ENCODE data around the gene GJB6.

GJB6 gene

DNA sequence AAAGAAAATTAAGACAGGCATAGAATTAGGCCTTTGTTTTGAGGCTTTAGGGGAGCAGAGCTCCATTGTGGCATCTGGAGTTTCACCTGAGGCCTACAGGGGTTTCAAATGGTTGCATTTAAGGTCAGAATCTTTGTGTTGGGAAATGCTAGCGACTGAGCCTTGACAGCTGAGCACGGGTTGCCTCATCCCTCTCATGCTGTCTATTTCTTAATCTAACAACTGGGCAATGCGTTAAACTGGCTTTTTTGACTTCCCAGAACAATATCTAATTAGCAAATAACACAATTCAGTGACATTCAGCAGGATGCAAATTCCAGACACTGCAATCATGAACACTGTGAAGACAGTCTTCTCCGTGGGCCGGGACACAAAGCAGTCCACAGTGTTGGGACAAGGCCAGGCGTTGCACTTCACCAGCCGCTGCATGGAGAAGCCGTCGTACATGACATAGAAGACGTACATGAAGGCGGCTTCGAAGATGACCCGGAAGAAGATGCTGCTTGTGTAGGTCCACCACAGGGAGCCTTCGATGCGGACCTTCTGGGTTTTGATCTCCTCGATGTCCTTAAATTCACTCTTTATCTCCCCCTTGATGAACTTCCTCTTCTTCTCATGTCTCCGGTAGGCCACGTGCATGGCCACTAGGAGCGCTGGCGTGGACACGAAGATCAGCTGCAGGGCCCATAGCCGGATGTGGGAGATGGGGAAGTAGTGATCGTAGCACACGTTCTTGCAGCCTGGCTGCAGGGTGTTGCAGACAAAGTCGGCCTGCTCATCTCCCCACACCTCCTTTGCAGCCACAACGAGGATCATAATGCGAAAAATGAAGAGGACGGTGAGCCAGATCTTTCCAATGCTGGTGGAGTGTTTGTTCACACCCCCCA lies 43.2 kb downstream of the GJB6 start:
- no peak for DNase-seq (ENCODE audit: low read depth in 2 of 2)

DNA sequence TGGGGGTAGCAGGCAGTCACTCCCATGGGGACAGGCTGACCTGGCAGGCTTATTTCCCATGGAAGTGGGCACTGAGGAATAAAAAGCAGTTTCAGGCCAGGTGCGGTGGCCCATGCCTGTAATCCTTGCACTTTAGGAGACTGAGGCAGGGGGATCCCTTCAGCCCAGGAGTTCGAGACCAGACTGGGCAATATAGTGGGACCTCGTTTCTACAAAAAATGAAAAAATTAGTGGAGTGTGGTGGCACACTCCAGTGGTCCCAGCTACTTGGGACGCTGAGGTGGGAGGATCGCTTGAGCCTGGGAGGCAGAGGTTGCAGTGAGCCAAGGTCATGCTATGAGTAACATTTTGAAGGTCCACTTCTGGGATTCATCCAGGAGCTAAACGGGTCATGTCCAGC lies 45.3 kb downstream of the GJB6 start:
- no peak for DNase-seq (ENCODE audit: low read depth in 2 of 2)

DNA sequence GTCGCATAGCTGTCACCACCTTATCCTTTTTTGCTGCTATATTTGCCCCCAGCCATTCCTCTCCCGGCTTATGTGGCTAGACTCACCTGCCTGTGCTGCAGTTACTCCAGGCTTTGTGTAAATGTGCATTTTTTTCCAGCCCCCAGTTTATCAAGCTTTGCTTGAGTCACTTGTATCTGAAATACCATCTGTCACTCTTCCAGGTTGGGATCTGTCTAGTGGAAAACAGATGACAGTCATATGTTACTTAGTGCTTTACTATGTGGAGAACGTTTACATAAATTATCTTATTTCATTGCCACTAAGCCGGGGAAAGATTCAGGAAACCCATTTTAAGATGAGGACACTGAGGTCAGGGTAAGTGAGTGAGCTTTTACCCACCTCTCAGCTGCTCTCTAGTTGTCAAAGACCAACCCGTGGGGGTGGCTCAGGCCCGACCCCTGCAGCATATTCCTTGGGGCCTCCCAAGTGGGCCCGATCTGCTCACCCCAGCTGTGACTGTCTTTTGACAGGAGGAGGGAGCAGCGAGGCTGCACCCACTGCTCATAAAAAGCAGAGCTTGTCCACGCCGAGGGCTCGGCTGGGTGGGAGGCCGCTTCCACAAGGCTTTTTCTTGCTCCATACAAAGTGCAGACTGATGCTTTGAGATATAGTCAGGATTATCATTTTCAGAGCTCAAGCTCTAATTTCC lies 46.6 kb downstream of the GJB6 start:
- no peak for DNase-seq (ENCODE audit: low read depth in 2 of 2)

- peak; percentile 44 to 59 for DNase-seq (ENCODE audit: low read depth in 2 of 2)
Measured at GRCh38 chr13:20182231-20182846, 49.8 kb downstream of the GJB6 start.

- no peak for DNase-seq (ENCODE audit: low read depth in 2 of 2)
Measured at GRCh38 chr13:20181188-20181587, 50.9 kb downstream of the GJB6 start.

GRCh38 chr13:20178156-20178555 lies 54.0 kb downstream of the GJB6 start:
- no peak for DNase-seq (ENCODE audit: low read depth in 2 of 2)

- no peak for DNase-seq (ENCODE audit: low read depth in 2 of 2)
Measured at GRCh38 chr13:20177049-20177831, 54.9 kb downstream of the GJB6 start.

DNA sequence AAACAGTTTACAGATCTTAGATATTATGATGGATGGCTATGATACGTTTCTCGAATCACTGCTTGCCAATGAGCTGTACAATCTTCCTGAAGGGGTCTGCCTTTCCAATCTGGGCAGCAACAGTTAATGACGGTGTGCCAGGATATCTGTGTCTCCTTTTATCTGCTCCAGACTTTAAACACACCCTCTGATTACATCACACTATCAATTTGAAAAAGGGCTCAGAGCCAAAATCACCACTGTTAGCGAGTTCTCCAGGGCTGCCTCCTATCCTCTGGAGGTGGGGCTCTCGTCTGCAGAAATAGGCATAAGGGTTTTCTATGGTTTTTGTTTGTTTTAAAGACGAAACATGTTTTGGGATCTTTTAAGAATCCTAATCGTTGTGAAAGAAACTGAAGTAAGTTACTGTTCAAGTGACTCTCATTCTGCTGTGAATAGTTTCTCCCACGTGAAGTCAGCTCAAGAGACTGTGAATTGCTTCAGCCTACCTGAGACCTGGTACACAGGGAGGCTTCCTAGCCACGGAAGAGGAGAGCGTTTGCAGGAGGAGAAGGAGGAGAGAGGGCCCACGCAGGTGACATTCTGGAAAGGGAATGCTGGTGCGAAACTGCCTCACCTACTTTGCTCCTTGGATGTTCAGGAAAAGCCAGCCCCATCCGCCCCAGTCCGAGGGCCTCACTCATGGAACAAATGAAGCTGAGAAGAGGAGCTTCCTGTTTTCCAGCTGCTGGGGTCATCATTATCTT lies 56.0 kb downstream of the GJB6 start:
- no peak for DNase-seq (ENCODE audit: low read depth in 2 of 2)

GRCh38 chr13:20175406-20175794 lies 56.7 kb downstream of the GJB6 start:
- DNase-seq (ENCODE audit: low read depth in 2 of 2) = no peak

GRCh38 chr13:20174656-20175405 lies 57.3 kb downstream of the GJB6 start:
- peak; percentile 51 to 53 for DNase-seq (ENCODE audit: low read depth in 2 of 2)

- no peak for DNase-seq (ENCODE audit: low read depth in 2 of 2)
Measured at GRCh38 chr13:20173116-20173746, 58.9 kb downstream of the GJB6 start.

Data from fibroblast of skin of left quadriceps (primary cell).